Keratinocyte (primary cell): ENCODE results near the gene PARP14. TPM values are rescaled to one million over a fixed set of nuclear protein-coding genes. Genes with fewer than 3 reads are reported as not detected.

Source experiments
- DNase-seq: peaks from one replicate; pipeline ENCODE4 v3.0.0-alpha.2; 2011; ENCODE audit warnings: low read depth, missing footprints, low spot score
- FAIRE-seq: peaks from 2 replicates; lab custom pipeline; 2011; peaks lifted over from hg19 to GRCh38; lab: Jason Lieb, UNC
- H2AFZ ChIP-seq: 2 replicates; pipeline ENCODE4 v1.6.0; 2012; ENCODE audit warnings: low read length, control low read depth, inconsistent platforms; ENCODE audit not compliant: control insufficient read depth
- H3K27ac ChIP-seq: 2 replicates; pipeline ENCODE4 v1.5.1; 2011; ENCODE audit warnings: low read length; ENCODE audit not compliant: control insufficient read depth, insufficient read depth
- H3K27me3 ChIP-seq: 3 replicates; pipeline ENCODE4 v1.6.0; 2011; ENCODE audit warnings: low read length; ENCODE audit not compliant: control insufficient read depth, insufficient read depth; ENCODE audit errors: extremely low read depth
- H3K36me3 ChIP-seq, 2 experiments: 2 replicates in 1 of 2; 3 replicates in 1 of 2; pipeline ENCODE4 v1.5.1; 2011; ENCODE audit warnings: low read length in 2 of 2, mild to moderate bottlenecking in 1 of 2; ENCODE audit not compliant: control insufficient read depth in 2 of 2, insufficient read depth in 2 of 2; ENCODE audit errors: extremely low read depth in 1 of 2
- H3K4me1 ChIP-seq: 3 replicates; pipeline ENCODE4 v1.5.1; 2011; ENCODE audit warnings: low read length; ENCODE audit not compliant: control insufficient read depth, insufficient read depth; ENCODE audit errors: extremely low read depth
- H3K4me2 ChIP-seq: 3 replicates; pipeline ENCODE4 v1.6.0; 2011; ENCODE audit warnings: low read depth, low read length; ENCODE audit not compliant: control insufficient read depth, insufficient read depth; ENCODE audit errors: extremely low read depth
- H3K4me3 ChIP-seq, 3 experiments: fragments of 200-600 bp in 1 of 3; sonication (generic) in 1 of 3; 2 replicates in 2 of 3; 3 replicates in 1 of 3; pipeline ENCODE4 v1.5.1; 2011 to 2016; ENCODE audit warnings: low read length in 3 of 3, mild to moderate bottlenecking in 3 of 3, control low read depth in 2 of 3, inconsistent platforms in 1 of 3, low read depth in 1 of 3, mixed read lengths in 1 of 3, mixed run types in 1 of 3, moderate library complexity in 1 of 3; ENCODE audit not compliant: control insufficient read depth in 2 of 3, insufficient read depth in 2 of 3; ENCODE audit errors: extremely low read depth in 1 of 3
- H3K79me2 ChIP-seq: 2 replicates; pipeline ENCODE4 v1.6.0; 2012; ENCODE audit warnings: low read length; ENCODE audit not compliant: control insufficient read depth, insufficient read depth
- H3K9ac ChIP-seq: 3 replicates; pipeline ENCODE4 v1.6.0; 2011; ENCODE audit warnings: low read length; ENCODE audit not compliant: control insufficient read depth, insufficient read depth; ENCODE audit errors: extremely low read depth
- H3K9me1 ChIP-seq: 3 replicates; pipeline ENCODE4 v1.6.0; 2011; ENCODE audit warnings: low read length; ENCODE audit not compliant: control insufficient read depth, insufficient read depth; ENCODE audit errors: extremely low read depth
- H3K9me3 ChIP-seq: 2 replicates; pipeline ENCODE4 v1.5.1; 2012; ENCODE audit warnings: low read depth, low read length; ENCODE audit not compliant: control insufficient read depth
- H4K20me1 ChIP-seq: 3 replicates; pipeline ENCODE4 v1.6.0; 2011; ENCODE audit warnings: low read length; ENCODE audit not compliant: control insufficient read depth, insufficient read depth; ENCODE audit errors: extremely low read depth
- CTCF ChIP-seq, 3 experiments: IDR thresholded peaks in 1 of 3; conservative IDR thresholded peaks in 1 of 3; optimal IDR thresholded peaks in 1 of 3; 2 replicates in 2 of 3; 3 replicates in 1 of 3; pipeline versions ENCODE3 to v1.5.1; 2011; ENCODE audit warnings: low read length in 3 of 3, mild to moderate bottlenecking in 3 of 3, moderate library complexity in 2 of 3, control low read depth in 1 of 3, inconsistent platforms in 1 of 3; ENCODE audit not compliant: insufficient read depth in 2 of 3; ENCODE audit errors: extremely low read depth in 1 of 3
- EZH2 ChIP-seq: IDR thresholded peaks from one replicate; pipeline ENCODE4 v1.6.1; 2012; ENCODE audit warnings: inconsistent platforms, mild to moderate bottlenecking, low read length, moderate library complexity
- dilution Hi-C: fragments of 300-500 bp; cut with MboI; formaldehyde crosslinking; loops from one replicate; pipeline ENCODE4 v1.7.0; 2020; ENCODE audit warnings: low sequenced_read_pairs; ENCODE audit not compliant: extremely low pct_ligation_motif_present
- polyA plus RNA-seq, 5 experiments: library from polyadenylated mRNA; depleted of rRNA in 3 of 5; stranded (reverse) in 3 of 5; stranded (forward) in 1 of 5; unstranded in 1 of 5; fragments of >200 nt; gene quantifications; 1 replicate in 1 of 5; 2 replicates in 3 of 5; 3 replicates in 1 of 5; pipeline versions ENCODE4 v1.2.1 to v1.2.3, GENCODE V29; 2011 to 2012; ENCODE audit warnings: missing spikeins in 2 of 5, low read depth in 1 of 5, low replicate concordance in 1 of 5

The PARP14 gene
- polyA plus RNA-seq, 1 donor (not counting 4 experiments of a cell fraction or from before 2014, with no cell fraction given): 25.7 TPM

DNA sequence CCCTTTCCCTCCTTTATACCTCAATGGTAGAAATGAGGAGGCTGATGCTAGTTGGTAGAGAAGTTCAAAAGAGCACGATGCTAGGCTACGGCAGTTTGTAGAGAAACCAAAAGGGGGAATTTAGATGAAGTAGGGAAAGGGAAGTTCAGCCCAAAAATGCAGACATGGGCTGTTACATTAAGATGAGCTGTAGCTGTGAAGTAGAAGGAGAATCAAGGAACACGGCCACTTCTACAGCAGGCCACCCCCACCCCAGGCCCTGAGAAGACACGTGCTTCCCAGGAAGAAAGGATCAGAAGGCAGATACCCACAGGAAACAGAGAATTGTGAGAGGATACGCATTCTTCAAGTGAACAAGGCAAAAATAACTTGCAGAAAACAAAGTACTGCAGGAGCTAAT, 2.1 kb upstream of the PARP14 start:
- dilution Hi-C loops: no loop called here
- Histone ChIP-seq H4K20me1 (no peaks in the 10 kb centered on the region), H2AFZ (no peak overlapping the region), H3K79me2 (peaks cover 16% of the 10 kb centered on the region), H3K4me1 (peaks cover 28% of the 10 kb centered on the region), H3K27ac (no peak overlapping the region), H3K36me3 (no peaks in the 10 kb centered on the region), H3K4me2 (peak overlapping the region; percentile 94), H3K9ac (no peak overlapping the region), H3K9me1 (no peaks in the 10 kb centered on the region), H3K9me3 (peaks cover 2% of the 10 kb centered on the region), H3K4me3 (no peak overlapping the region), H3K27me3 (no peaks in the 10 kb centered on the region)
- TF ChIP-seq CTCF (optimal IDR thresholded peaks at IDR 0.05 in 1 of 3, IDR thresholded peaks at IDR 0.05 in 1 of 3, conservative IDR thresholded peaks at IDR 0.05 in 1 of 3; ENCODE audit: extremely low read depth in 1 of 3, insufficient read depth in 2 of 3, low read length in 3 of 3): no peak
- TF ChIP-seq EZH2: no peak
- FAIRE-seq (no peak), DNase-seq (no peak)

- TF ChIP-seq EZH2 (no peak), CTCF (optimal IDR thresholded peaks at IDR 0.05 in 1 of 3, IDR thresholded peaks at IDR 0.05 in 1 of 3, conservative IDR thresholded peaks at IDR 0.05 in 1 of 3; ENCODE audit: extremely low read depth in 1 of 3, insufficient read depth in 2 of 3, low read length in 3 of 3) (peak; percentile 79 to 83 (median 79))
- H3K4me1 ChIP-seq: peaks cover 27% of the 10 kb centered on the region
- dilution Hi-C loops: no loop called here
- H3K9me3 ChIP-seq: peaks cover 2% of the 10 kb centered on the region
- no peaks in the 10 kb centered on the region for H4K20me1 ChIP-seq
- peak overlapping the region; percentile 66 for H3K27ac ChIP-seq
- H3K4me3 ChIP-seq: peak overlapping the region in 2 of 3 experiments; percentile 21 to 88
- H2AFZ ChIP-seq: peak overlapping the region; percentile 94
- H3K4me2 ChIP-seq: peak overlapping the region; percentile 94
- DNase-seq: no peak
- H3K27me3 ChIP-seq: no peaks in the 10 kb centered on the region
- H3K9me1 ChIP-seq: no peaks in the 10 kb centered on the region
- peak; percentile 91 for FAIRE-seq
- H3K79me2 ChIP-seq: peaks cover 16% of the 10 kb centered on the region
- no peaks in the 10 kb centered on the region for H3K36me3 ChIP-seq
- H3K9ac ChIP-seq: peak overlapping the region; percentile 11
These were observed 1.4 kb upstream of the PARP14 start for GRCh38 chr3:122679085-122679881.
